ENCODE results near the gene STX8. TPM values are rescaled to one million over a fixed set of nuclear protein-coding genes. Genes with fewer than 3 reads are reported as not detected.

Gene STX8
- total RNA-seq, 1 experiment from 2014 or later = 38.8 TPM

DNA sequence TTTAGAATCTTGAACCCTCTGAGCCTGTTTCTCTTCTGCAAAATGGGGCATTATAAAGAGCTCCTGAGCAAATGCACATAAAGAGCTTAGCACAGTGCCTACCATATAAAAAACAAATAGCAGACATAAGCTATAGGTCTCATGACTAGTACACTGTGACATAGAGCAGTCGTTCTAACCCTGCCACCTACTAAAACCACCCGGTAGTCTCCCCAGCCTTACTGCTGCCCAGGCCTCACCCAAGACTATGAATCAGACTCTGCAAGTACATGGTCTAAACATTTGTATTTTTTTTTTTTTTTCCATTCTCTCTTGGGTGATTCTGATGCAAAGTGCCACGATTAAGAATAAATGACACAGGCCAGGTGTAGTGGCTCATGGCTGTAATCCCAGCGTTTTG, 33.9 kb downstream of the STX8 start:
- DNase-seq (ENCODE audit: low read depth, low spot score) (no peak), ATAC-seq (no peak)
- Histone ChIP-seq H3K4me3 (replicated peaks in 1 of 2; ENCODE audit: low read depth in 1 of 2, low read length in 2 of 2) (no peak overlapping the region), H3K79me2 (ENCODE audit: insufficient read depth, low read length) (no peaks in the 10 kb centered on the region), H3K27ac (ENCODE audit: low read depth, low read length) (no peak overlapping the region), H3K9ac (ENCODE audit: low read length) (no peak overlapping the region), H3K27me3 (ENCODE audit: insufficient read depth, low read length) (no peaks in the 10 kb centered on the region), H3K4me1 (ENCODE audit: control insufficient read depth in 1 of 2, insufficient read depth in 2 of 2, low read length in 2 of 2) (peaks cover 0 to 8% of the 10 kb centered on the region in 2 experiments; a peak in 1 of 4 replicates), H3K4me2 (ENCODE audit: low read length) (no peak overlapping the region), H2AFZ (ENCODE audit: low read depth, low read length, poor library complexity, severe bottlenecking) (no peak overlapping the region), H3K9me2 (ENCODE audit: insufficient read depth) (no peaks in the 10 kb centered on the region), H3K9me3 (ENCODE audit: control insufficient read depth in 1 of 2, insufficient read depth in 1 of 2, low read depth in 1 of 2, low read length in 2 of 2) (no peaks in the 10 kb centered on the region), H4K20me1 (ENCODE audit: insufficient read depth) (no peaks in the 10 kb centered on the region), H3K36me3 (ENCODE audit: control insufficient read depth in 1 of 2, insufficient read depth in 2 of 2, low read length in 2 of 2) (no peaks in the 10 kb centered on the region)
- TF ChIP-seq REST (IDR thresholded peaks at IDR 0.05; ENCODE audit: low read depth) (no peak), ZNF274 (IDR thresholded peaks at IDR 0.05; ENCODE audit: low read depth, low read length) (no peak), CEBPB (IDR thresholded peaks at IDR 0.05; ENCODE audit: low read depth) (no peak), POLR2A (IDR thresholded peaks at IDR 0.05; ENCODE audit: borderline replicate concordance, extremely low read depth, insufficient read depth, insufficient read length) (no peak), TCF7L2 (IDR thresholded peaks at IDR 0.05; ENCODE audit: borderline replicate concordance, extremely low read depth, insufficient read depth, insufficient read length) (no peak), CBX3 (IDR thresholded peaks at IDR 0.05; ENCODE audit: low read depth) (no peak), RAD21 (IDR thresholded peaks at IDR 0.05; ENCODE audit: low read depth) (no peak), EZH2phosphoT487 (IDR thresholded peaks at IDR 0.05; ENCODE audit: borderline replicate concordance) (no peak), JUND (IDR thresholded peaks at IDR 0.05) (no peak), SRF (IDR thresholded peaks at IDR 0.05; ENCODE audit: low read depth) (no peak), EZH2 (IDR thresholded peaks at IDR 0.05) (no peak), FOSL1 (IDR thresholded peaks at IDR 0.05; ENCODE audit: low read depth) (no peak), SIN3A (IDR thresholded peaks at IDR 0.05; ENCODE audit: low read depth) (no peak), MAX (IDR thresholded peaks at IDR 0.05) (no peak), ELF1 (IDR thresholded peaks at IDR 0.05; ENCODE audit: borderline replicate concordance, low read depth) (no peak), YY1 (IDR thresholded peaks at IDR 0.05; ENCODE audit: extremely low read depth, insufficient replicate concordance, low read depth, low read length) (no peak)
- TF ChIP-seq, protein P1, sequence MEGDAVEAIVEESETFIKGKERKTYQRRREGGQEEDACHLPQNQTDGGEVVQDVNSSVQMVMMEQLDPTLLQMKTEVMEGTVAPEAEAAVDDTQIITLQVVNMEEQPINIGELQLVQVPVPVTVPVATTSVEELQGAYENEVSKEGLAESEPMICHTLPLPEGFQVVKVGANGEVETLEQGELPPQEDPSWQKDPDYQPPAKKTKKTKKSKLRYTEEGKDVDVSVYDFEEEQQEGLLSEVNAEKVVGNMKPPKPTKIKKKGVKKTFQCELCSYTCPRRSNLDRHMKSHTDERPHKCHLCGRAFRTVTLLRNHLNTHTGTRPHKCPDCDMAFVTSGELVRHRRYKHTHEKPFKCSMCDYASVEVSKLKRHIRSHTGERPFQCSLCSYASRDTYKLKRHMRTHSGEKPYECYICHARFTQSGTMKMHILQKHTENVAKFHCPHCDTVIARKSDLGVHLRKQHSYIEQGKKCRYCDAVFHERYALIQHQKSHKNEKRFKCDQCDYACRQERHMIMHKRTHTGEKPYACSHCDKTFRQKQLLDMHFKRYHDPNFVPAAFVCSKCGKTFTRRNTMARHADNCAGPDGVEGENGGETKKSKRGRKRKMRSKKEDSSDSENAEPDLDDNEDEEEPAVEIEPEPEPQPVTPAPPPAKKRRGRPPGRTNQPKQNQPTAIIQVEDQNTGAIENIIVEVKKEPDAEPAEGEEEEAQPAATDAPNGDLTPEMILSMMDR (IDR thresholded peaks at IDR 0.05 in 2 of 3, conservative IDR thresholded peaks at IDR 0.05 in 1 of 3; ENCODE audit: borderline replicate concordance in 1 of 3, insufficient read depth in 1 of 3, low read depth in 2 of 3, low read length in 2 of 3) = no peak
- CTCF ChIA-PET = interaction anchor here (0.8 kb wide), 1 partner anchor 13 kb away, joined by 3 read pairs; no protein-coding TSS in a partner anchor
- BruUV-seq (replicated peaks) = no TSS peak
- RAD21 ChIA-PET (ENCODE audit: low non-redundant PET in 1 of 2, low total read pairs in 2 of 2, uncharacterized antibody in 2 of 2, unreplicated experiment in 2 of 2) = no interaction called here
- POLR2A ChIA-PET = no interaction called here
- intact Hi-C loops (cut with micrococcal nuclease) = no loop called here
